Neural cell (in vitro differentiated cells): ENCODE results near the gene EYA2. TPM values are rescaled to one million over a fixed set of nuclear protein-coding genes. Genes with fewer than 3 reads are reported as not detected.

Experiments
- H2AFZ ChIP-seq: fragments of 200-600, 300-800 bp; sonication (generic), shearing (Covaris generic); 2 replicates; pipeline ENCODE4 v1.6.0; 2014; ENCODE audit warnings: low read depth, mild to moderate bottlenecking, antibody characterized with exemption, low read length, moderate library complexity
- H3F3A ChIP-seq: fragments of 200-600 bp; shearing (Covaris generic); 2 replicates; pipeline ENCODE4 v1.6.1; 2016; ENCODE audit warnings: mild to moderate bottlenecking, moderate library complexity, mixed read lengths, antibody characterized with exemption, low read length; ENCODE audit not compliant: insufficient read depth, poor library complexity, severe bottlenecking
- H3K27ac ChIP-seq: fragments of 200-600, 300-800 bp; sonication (generic), shearing (Covaris generic); 2 replicates; pipeline ENCODE4 v1.5.1; 2014; ENCODE audit warnings: mild to moderate bottlenecking, low read length, moderate library complexity
- H3K27me3 ChIP-seq: fragments of 300-800, 200-600 bp; sonication (generic), shearing (Covaris generic); 2 replicates; pipeline ENCODE4 v1.6.0; 2014; ENCODE audit warnings: mild to moderate bottlenecking, low read depth, low read length, moderate library complexity; ENCODE audit not compliant: insufficient read depth
- H3K36me3 ChIP-seq: fragments of 300-800, 200-600 bp; sonication (generic), shearing (Covaris generic); 2 replicates; pipeline ENCODE4 v1.5.1; 2014; ENCODE audit warnings: mild to moderate bottlenecking, antibody characterized with exemption, low read length, moderate library complexity; ENCODE audit not compliant: insufficient read depth
- H3K4me2 ChIP-seq: fragments of 300-800, 200-600 bp; sonication (generic), shearing (Covaris generic); 2 replicates; pipeline ENCODE4 v1.6.0; 2014; ENCODE audit warnings: mild to moderate bottlenecking, low read length
- H3K4me3 ChIP-seq: fragments of 300-800, 200-600 bp; sonication (generic), shearing (Covaris generic); 2 replicates; pipeline ENCODE4 v1.5.1; 2014; ENCODE audit warnings: mild to moderate bottlenecking, low read length, moderate library complexity
- H3K79me2 ChIP-seq: fragments of 200-600 bp; shearing (Covaris generic); replicated peaks from 2 replicates; pipeline ENCODE4 v1.6.0; 2014; ENCODE audit warnings: mild to moderate bottlenecking, low read length, moderate library complexity; ENCODE audit not compliant: insufficient read depth
- H3K9ac ChIP-seq: fragments of 300-800, 200-600 bp; sonication (generic), shearing (Covaris generic); 2 replicates; pipeline ENCODE4 v1.6.1; 2016; ENCODE audit warnings: mild to moderate bottlenecking, low read length, mixed read lengths
- H3K9me2 ChIP-seq: fragments of 200-600 bp; shearing (Covaris generic); 2 replicates; pipeline ENCODE4 v1.6.1; 2016; ENCODE audit warnings: mild to moderate bottlenecking, low read length, mixed read lengths; ENCODE audit not compliant: insufficient read depth
- H3K9me3 ChIP-seq: fragments of 200-600, 300-800 bp; sonication (generic), shearing (Covaris generic); 2 replicates; pipeline ENCODE4 v1.6.1; 2016; ENCODE audit warnings: mild to moderate bottlenecking, mixed run types, low read length, moderate library complexity, mixed read lengths
- H4K20me1 ChIP-seq: fragments of 200-600 bp; shearing (Covaris generic); 2 replicates; pipeline ENCODE4 v1.6.1; 2016; ENCODE audit warnings: mild to moderate bottlenecking, mixed run types; ENCODE audit not compliant: insufficient read depth
- EP300 ChIP-seq: fragments of 450-650 bp; conservative IDR thresholded peaks from 2 replicates; pipeline ENCODE4 v1.6.1; 2014; ENCODE audit warnings: antibody characterized with exemption, mild to moderate bottlenecking, moderate library complexity; ENCODE audit not compliant: poor library complexity, severe bottlenecking
- EZH2 ChIP-seq: fragments of 200-600, 300-800 bp; shearing (Covaris generic), sonication (generic); IDR thresholded peaks from 2 replicates; pipeline ENCODE4 v1.6.1; 2014; ENCODE audit warnings: antibody characterized with exemption, low read length, borderline replicate concordance, mild to moderate bottlenecking; ENCODE audit not compliant: insufficient read depth, poor library complexity, severe bottlenecking
- MXI1 ChIP-seq: fragments of 450-650 bp; conservative IDR thresholded peaks from 2 replicates; pipeline ENCODE4 v1.6.1; 2014; ENCODE audit warnings: antibody characterized with exemption, mild to moderate bottlenecking; ENCODE audit not compliant: poor library complexity, severe bottlenecking
- POLR2AphosphoS5 ChIP-seq: IDR thresholded peaks from 2 replicates; pipeline ENCODE4 v1.6.1; 2012
- RAD21 ChIP-seq: fragments of 450-650 bp; conservative IDR thresholded peaks from 2 replicates; pipeline ENCODE4 v1.6.1; 2014; ENCODE audit warnings: antibody characterized with exemption, mild to moderate bottlenecking, moderate library complexity
- SMC3 ChIP-seq: fragments of 450-650 bp; conservative IDR thresholded peaks from 2 replicates; pipeline ENCODE4 v1.6.1; 2014; ENCODE audit warnings: antibody characterized with exemption, mild to moderate bottlenecking, moderate library complexity; ENCODE audit not compliant: poor library complexity
- TAF1 ChIP-seq: IDR thresholded peaks from 2 replicates; pipeline ENCODE4 v1.6.1; 2012; ENCODE audit warnings: low read depth
- polyA plus RNA-seq: library from polyadenylated mRNA; depleted of rRNA; stranded (reverse); fragments of >200 nt; gene quantifications from 2 replicates; pipeline ENCODE4 v1.2.3, GENCODE V29; 2014
- TF ChIP-seq, protein P1 (sequence below): IDR thresholded peaks from 2 replicates; pipeline ENCODE4 v1.6.1; 2012; ENCODE audit warnings: borderline replicate concordance
- TF ChIP-seq, protein P2 (sequence below): fragments of 450-650 bp; IDR thresholded peaks from 2 replicates; pipeline ENCODE4 v1.5.1; 2014; ENCODE audit warnings: antibody characterized with exemption, mild to moderate bottlenecking, moderate library complexity; ENCODE audit not compliant: poor library complexity, severe bottlenecking

Gene EYA2
- polyA plus RNA-seq, 1 donor from 2014 or later: 0.88 TPM

DNA sequence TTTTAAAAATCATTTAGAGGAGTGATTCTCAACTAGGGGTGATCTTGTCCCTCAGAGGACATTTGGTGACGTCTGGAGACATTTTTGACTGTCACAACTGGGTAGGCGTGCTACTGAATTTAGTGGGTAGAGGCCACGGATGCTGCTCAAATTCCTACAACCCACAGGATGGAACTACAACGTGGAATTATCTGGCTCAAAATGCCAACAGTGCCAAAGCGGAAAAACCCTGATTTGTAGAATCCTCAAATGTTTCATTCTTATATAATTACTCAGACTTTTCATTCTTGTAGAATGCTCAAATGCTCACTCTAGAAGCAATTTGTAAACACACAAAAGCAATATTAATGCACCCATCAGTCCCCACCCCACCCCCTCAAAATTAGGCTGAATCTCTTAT lies 232.1 kb downstream of the EYA2 start:
- H3K9me2 ChIP-seq: no peaks in the 10 kb centered on the region
- H3K79me2 ChIP-seq: no peaks in the 10 kb centered on the region
- no peak overlapping the region for H3K4me3 ChIP-seq
- H2AFZ ChIP-seq: no peak overlapping the region
- H3K9ac ChIP-seq: no peak overlapping the region
- TF ChIP-seq RAD21 (no peak), EZH2 (no peak), POLR2AphosphoS5 (no peak)
- TF ChIP-seq, protein P1, sequence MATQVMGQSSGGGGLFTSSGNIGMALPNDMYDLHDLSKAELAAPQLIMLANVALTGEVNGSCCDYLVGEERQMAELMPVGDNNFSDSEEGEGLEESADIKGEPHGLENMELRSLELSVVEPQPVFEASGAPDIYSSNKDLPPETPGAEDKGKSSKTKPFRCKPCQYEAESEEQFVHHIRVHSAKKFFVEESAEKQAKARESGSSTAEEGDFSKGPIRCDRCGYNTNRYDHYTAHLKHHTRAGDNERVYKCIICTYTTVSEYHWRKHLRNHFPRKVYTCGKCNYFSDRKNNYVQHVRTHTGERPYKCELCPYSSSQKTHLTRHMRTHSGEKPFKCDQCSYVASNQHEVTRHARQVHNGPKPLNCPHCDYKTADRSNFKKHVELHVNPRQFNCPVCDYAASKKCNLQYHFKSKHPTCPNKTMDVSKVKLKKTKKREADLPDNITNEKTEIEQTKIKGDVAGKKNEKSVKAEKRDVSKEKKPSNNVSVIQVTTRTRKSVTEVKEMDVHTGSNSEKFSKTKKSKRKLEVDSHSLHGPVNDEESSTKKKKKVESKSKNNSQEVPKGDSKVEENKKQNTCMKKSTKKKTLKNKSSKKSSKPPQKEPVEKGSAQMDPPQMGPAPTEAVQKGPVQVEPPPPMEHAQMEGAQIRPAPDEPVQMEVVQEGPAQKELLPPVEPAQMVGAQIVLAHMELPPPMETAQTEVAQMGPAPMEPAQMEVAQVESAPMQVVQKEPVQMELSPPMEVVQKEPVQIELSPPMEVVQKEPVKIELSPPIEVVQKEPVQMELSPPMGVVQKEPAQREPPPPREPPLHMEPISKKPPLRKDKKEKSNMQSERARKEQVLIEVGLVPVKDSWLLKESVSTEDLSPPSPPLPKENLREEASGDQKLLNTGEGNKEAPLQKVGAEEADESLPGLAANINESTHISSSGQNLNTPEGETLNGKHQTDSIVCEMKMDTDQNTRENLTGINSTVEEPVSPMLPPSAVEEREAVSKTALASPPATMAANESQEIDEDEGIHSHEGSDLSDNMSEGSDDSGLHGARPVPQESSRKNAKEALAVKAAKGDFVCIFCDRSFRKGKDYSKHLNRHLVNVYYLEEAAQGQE: no peak
- H3K9me3 ChIP-seq: no peaks in the 10 kb centered on the region
- no peaks in the 10 kb centered on the region for H3F3A ChIP-seq
- H3K27me3 ChIP-seq: no peaks in the 10 kb centered on the region
- no peaks in the 10 kb centered on the region for H4K20me1 ChIP-seq
- no peak overlapping the region for H3K4me2 ChIP-seq
- H3K36me3 ChIP-seq: no peaks in the 10 kb centered on the region
- H3K27ac ChIP-seq: no peak overlapping the region

DNA sequence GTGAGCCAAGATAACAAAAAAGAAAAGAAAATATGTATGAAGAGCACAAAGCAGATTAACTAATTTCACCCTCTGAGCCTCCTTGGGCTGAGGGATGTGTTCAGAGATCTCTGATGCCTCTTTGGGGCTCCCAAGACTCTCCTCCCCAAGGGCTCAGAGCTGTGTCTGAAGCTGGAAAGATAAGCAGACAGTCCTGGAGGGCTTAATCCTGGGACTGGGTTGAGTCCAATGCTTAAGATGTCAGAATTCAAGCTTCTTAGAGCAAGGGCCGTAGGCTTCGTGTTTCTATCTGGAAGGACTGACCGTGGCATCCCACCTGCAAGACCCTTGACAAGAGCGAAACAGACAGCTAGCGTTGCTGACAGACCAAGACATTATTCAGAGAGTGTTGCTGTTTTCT lies 232.9 kb downstream of the EYA2 start:
- Histone ChIP-seq H4K20me1 (no peaks in the 10 kb centered on the region), H2AFZ (no peak overlapping the region), H3K9me2 (no peaks in the 10 kb centered on the region), H3K4me2 (no peak overlapping the region), H3F3A (no peaks in the 10 kb centered on the region), H3K27ac (no peak overlapping the region), H3K9me3 (no peaks in the 10 kb centered on the region), H3K79me2 (no peaks in the 10 kb centered on the region), H3K4me3 (no peak overlapping the region), H3K9ac (no peak overlapping the region), H3K27me3 (no peaks in the 10 kb centered on the region), H3K36me3 (no peaks in the 10 kb centered on the region)
- TF ChIP-seq RAD21 (no peak), EP300 (no peak), SMC3 (no peak), TAF1 (no peak), POLR2AphosphoS5 (no peak), EZH2 (no peak), MXI1 (no peak)
- TF ChIP-seq, protein P2, sequence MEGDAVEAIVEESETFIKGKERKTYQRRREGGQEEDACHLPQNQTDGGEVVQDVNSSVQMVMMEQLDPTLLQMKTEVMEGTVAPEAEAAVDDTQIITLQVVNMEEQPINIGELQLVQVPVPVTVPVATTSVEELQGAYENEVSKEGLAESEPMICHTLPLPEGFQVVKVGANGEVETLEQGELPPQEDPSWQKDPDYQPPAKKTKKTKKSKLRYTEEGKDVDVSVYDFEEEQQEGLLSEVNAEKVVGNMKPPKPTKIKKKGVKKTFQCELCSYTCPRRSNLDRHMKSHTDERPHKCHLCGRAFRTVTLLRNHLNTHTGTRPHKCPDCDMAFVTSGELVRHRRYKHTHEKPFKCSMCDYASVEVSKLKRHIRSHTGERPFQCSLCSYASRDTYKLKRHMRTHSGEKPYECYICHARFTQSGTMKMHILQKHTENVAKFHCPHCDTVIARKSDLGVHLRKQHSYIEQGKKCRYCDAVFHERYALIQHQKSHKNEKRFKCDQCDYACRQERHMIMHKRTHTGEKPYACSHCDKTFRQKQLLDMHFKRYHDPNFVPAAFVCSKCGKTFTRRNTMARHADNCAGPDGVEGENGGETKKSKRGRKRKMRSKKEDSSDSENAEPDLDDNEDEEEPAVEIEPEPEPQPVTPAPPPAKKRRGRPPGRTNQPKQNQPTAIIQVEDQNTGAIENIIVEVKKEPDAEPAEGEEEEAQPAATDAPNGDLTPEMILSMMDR: no peak
- TF ChIP-seq, protein P1: no peak
